Measurements from ENCODE around the gene CBX7. TPM values are rescaled to one million over a fixed set of nuclear protein-coding genes. Genes with fewer than 3 reads are reported as not detected.

Gene CBX7
- total RNA-seq, 4 donors from 2014 or later = 38.1 to 126 (median 56.3) TPM

GRCh38 chr22:39184586-39185577 lies 32.4 kb upstream of the CBX7 start:
- DNase-seq (ENCODE audit: low spot score in 2 of 2) = peak in 1 of 2 donors; percentile 59
- 71% methylated on average over 14 of the region's 23 CpGs for WGBS
- Histone ChIP-seq H3K36me3 (no peaks in the 10 kb centered on the region), H3K9me3 (no peaks in the 10 kb centered on the region), H3K4me1 (peaks cover 19% of the 10 kb centered on the region), H3K4me3 (no peak overlapping the region), H3K27ac (peak overlapping the region; percentile 80), H3K27me3 (no peaks in the 10 kb centered on the region)
- TF ChIP-seq EP300 (IDR thresholded peaks at IDR 0.05) (no peak), POLR2AphosphoS5 (IDR thresholded peaks at IDR 0.05) (no peak), POLR2A (IDR thresholded peaks at IDR 0.05) (no peak)
- TF ChIP-seq, protein P1, sequence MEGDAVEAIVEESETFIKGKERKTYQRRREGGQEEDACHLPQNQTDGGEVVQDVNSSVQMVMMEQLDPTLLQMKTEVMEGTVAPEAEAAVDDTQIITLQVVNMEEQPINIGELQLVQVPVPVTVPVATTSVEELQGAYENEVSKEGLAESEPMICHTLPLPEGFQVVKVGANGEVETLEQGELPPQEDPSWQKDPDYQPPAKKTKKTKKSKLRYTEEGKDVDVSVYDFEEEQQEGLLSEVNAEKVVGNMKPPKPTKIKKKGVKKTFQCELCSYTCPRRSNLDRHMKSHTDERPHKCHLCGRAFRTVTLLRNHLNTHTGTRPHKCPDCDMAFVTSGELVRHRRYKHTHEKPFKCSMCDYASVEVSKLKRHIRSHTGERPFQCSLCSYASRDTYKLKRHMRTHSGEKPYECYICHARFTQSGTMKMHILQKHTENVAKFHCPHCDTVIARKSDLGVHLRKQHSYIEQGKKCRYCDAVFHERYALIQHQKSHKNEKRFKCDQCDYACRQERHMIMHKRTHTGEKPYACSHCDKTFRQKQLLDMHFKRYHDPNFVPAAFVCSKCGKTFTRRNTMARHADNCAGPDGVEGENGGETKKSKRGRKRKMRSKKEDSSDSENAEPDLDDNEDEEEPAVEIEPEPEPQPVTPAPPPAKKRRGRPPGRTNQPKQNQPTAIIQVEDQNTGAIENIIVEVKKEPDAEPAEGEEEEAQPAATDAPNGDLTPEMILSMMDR (IDR thresholded peaks at IDR 0.05) = no peak

DNA sequence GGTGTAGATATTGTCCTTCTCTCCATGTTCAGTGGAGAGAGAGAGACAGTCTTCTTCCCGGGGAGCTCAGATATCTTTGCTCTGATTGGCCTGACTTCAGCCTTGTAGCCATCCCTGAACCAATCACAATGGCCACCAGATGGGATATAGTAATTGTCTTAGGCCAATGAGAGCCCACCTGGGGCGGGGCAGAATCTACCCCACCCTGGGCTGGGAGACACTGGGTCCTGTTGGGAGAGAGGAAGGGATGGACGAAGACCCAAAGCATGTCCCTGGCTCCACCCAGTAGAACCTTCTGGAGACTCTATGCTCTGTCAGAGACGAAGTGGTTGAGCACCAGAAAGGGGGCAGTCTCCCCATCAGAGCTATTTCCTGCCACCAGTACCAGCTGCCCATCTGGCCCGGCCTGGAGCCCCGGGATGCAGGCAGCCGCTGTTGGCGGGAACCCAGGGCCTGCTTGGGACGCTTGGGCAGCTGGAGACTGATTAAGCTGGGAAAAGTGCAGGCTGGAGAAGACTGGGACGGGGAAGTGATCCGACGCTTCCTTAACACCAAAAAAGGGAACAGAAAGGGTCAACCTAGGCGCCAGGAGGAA lies 31.6 kb upstream of the CBX7 start:
- H3K4me1 ChIP-seq = peaks cover 27% of the 10 kb centered on the region
- 67% methylated on average over 12 of the region's 13 CpGs for WGBS
- H3K27ac ChIP-seq = peak overlapping the region; percentile 18
- no peaks in the 10 kb centered on the region for H3K27me3 ChIP-seq
- DNase-seq (ENCODE audit: low spot score in 2 of 2) = peak in 1 of 2 donors; percentile 48
- H3K36me3 ChIP-seq = no peaks in the 10 kb centered on the region
- no peaks in the 10 kb centered on the region for H3K9me3 ChIP-seq
- no peak overlapping the region for H3K4me3 ChIP-seq
- TF ChIP-seq, protein P1 (IDR thresholded peaks at IDR 0.05) = no peak
- TF ChIP-seq POLR2AphosphoS5 (IDR thresholded peaks at IDR 0.05) (no peak), POLR2A (IDR thresholded peaks at IDR 0.05) (no peak), EP300 (IDR thresholded peaks at IDR 0.05) (no peak)

DNA sequence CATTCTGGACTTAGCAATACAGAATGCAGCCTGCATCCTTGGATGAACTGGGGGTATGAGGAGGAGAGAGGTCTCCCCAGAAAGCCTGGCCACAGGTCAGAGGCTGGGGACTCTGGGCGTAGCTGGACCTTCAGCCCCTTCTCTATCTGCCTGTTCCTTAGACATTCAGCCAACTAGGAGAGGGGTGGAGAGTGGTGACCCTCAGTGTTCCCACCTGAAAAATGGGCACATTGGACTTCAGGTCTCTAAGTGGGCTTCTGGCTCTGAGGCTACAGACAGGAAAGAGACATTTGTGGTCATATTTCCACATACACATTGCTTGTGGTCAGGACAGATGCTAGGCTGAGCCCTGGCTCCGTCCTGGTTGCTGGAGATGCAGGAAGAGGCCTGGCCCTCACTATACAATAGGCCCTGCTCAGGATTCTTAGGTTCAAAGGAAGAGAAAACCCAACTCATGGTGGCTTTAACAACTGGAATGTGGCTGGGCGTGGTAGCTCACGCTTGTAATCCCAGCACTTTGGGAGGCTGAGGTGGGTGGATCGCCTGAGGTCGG lies 30.1 kb upstream of the CBX7 start:
- TF ChIP-seq, protein P1 (IDR thresholded peaks at IDR 0.05) = no peak
- TF ChIP-seq EP300 (IDR thresholded peaks at IDR 0.05) (no peak), POLR2A (IDR thresholded peaks at IDR 0.05) (no peak), POLR2AphosphoS5 (IDR thresholded peaks at IDR 0.05) (no peak)

GRCh38 chr22:39181778-39182177 lies 29.3 kb upstream of the CBX7 start:
- Histone ChIP-seq H3K27me3 (no peaks in the 10 kb centered on the region), H3K9me3 (no peaks in the 10 kb centered on the region), H3K4me1 (peaks cover 40% of the 10 kb centered on the region), H3K4me3 (no peak overlapping the region), H3K36me3 (no peaks in the 10 kb centered on the region), H3K27ac (no peak overlapping the region)
- TF ChIP-seq POLR2AphosphoS5 (IDR thresholded peaks at IDR 0.05) = no peak
- no peak for TF ChIP-seq EP300 (IDR thresholded peaks at IDR 0.05)
- TF ChIP-seq, protein P1 (IDR thresholded peaks at IDR 0.05) = no peak
- TF ChIP-seq POLR2A (IDR thresholded peaks at IDR 0.05) = no peak
- 100% methylated on average over 5 of the region's 5 CpGs for WGBS
- no peak for DNase-seq (ENCODE audit: low spot score in 2 of 2)

More for the DNA sequence above, 30.1 kb upstream of the CBX7 start:
- Histone ChIP-seq H3K4me3 (no peak overlapping the region), H3K4me1 (peaks cover 32% of the 10 kb centered on the region), H3K27me3 (no peaks in the 10 kb centered on the region), H3K27ac (no peak overlapping the region), H3K9me3 (no peaks in the 10 kb centered on the region), H3K36me3 (no peaks in the 10 kb centered on the region)
- peak in 1 of 2 donors; percentile 12 for DNase-seq (ENCODE audit: low spot score in 2 of 2)
- WGBS = 72% methylated on average over 5 of the region's 6 CpGs

Measured in suprapubic skin (tissue), 4 donors.